HL-60 (cell line): ENCODE data around the gene UBE2E2.

Source experiments
- DNase-seq, 2 experiments: peaks; one replicate each; pipeline ENCODE4 v3.0.0-alpha.2; 2010 to 2020; ENCODE audit warnings: low read depth in 1 of 2, low spot score in 1 of 2
- H3K27ac ChIP-seq: fragments of 250-450 bp; sonication (Bioruptor Pico); replicated peaks from 2 replicates; pipeline ENCODE4 v1.5.1; 2020; ENCODE audit warnings: mild to moderate bottlenecking, moderate library complexity
- H3K27me3 ChIP-seq: fragments of 250-450 bp; sonication (Bioruptor Pico); 2 replicates; pipeline ENCODE4 v1.5.1; 2021; ENCODE audit warnings: mild to moderate bottlenecking, moderate library complexity; ENCODE audit not compliant: insufficient read depth, poor library complexity, severe bottlenecking
- H3K4me3 ChIP-seq: replicated peaks from 2 replicates; pipeline ENCODE4 v1.5.1; 2011; ENCODE audit warnings: mild to moderate bottlenecking, control low read depth, low read length; ENCODE audit not compliant: insufficient read depth
- CTCF ChIP-seq: IDR thresholded peaks from one replicate; pipeline ENCODE4 v1.5.1; 2011; ENCODE audit warnings: low read length, control low read depth, inconsistent platforms; ENCODE audit not compliant: insufficient read depth
- GABPA ChIP-seq: IDR thresholded peaks from 2 replicates; pipeline ENCODE4 v1.6.1; 2012; ENCODE audit warnings: low read depth
- POLR2AphosphoS5 ChIP-seq: IDR thresholded peaks from 2 replicates; pipeline ENCODE4 v1.6.1; 2012; ENCODE audit warnings: low read depth
- REST ChIP-seq: IDR thresholded peaks from 2 replicates; pipeline ENCODE4 v1.6.1; 2012; ENCODE audit warnings: low read depth; ENCODE audit not compliant: insufficient replicate concordance
- SPI1 ChIP-seq: IDR thresholded peaks from 2 replicates; pipeline ENCODE4 v1.6.1; 2012; ENCODE audit warnings: low read depth, mild to moderate bottlenecking, borderline replicate concordance

UBE2E2 gene

GRCh38 chr3:23533596-23533995 is 330.5 kb downstream of the UBE2E2 start:
- H3K4me3 ChIP-seq: no peak overlapping the region
- H3K27ac ChIP-seq: no peak overlapping the region
- TF ChIP-seq REST (no peak), SPI1 (no peak), CTCF (no peak), POLR2AphosphoS5 (no peak), GABPA (no peak)
- no peaks in the 10 kb centered on the region for H3K27me3 ChIP-seq
- DNase-seq: no peak

- H3K27ac ChIP-seq: no peak overlapping the region
- no peak for DNase-seq
- H3K4me3 ChIP-seq: no peak overlapping the region
- TF ChIP-seq SPI1: no peak
- TF ChIP-seq GABPA: no peak
- no peak for TF ChIP-seq POLR2AphosphoS5
- TF ChIP-seq CTCF: no peak
- TF ChIP-seq REST: no peak
- no peaks in the 10 kb centered on the region for H3K27me3 ChIP-seq
Observed at GRCh38 chr3:23533996-23534395, 330.9 kb downstream of the UBE2E2 start.

GRCh38 chr3:23537101-23537551 is 334.0 kb downstream of the UBE2E2 start:
- no peak overlapping the region for H3K4me3 ChIP-seq
- DNase-seq: no peak
- no peaks in the 10 kb centered on the region for H3K27me3 ChIP-seq
- no peak for TF ChIP-seq POLR2AphosphoS5
- TF ChIP-seq REST: no peak
- no peak for TF ChIP-seq SPI1
- no peak for TF ChIP-seq GABPA
- no peak for TF ChIP-seq CTCF
- H3K27ac ChIP-seq: no peak overlapping the region
